OCI-LY7 (cell line): ENCODE data around the gene NRDC. TPM values are rescaled to one million over a fixed set of nuclear protein-coding genes. Genes with fewer than 3 reads are reported as not detected.

Experiments
- BruUV-seq: library from RNA; stranded (reverse); fragments of 400-500 nt; replicated peaks from 2 replicates; lab custom pipeline; 2021; lab: Mats Ljungman, UMichigan
- CTCF ChIA-PET: fragments of 300-600 bp; sonication (Branson Sonifier 250); formaldehyde crosslinking; loops from one replicate; lab custom pipeline; 2022; ENCODE audit warnings: antibody characterized with exemption; ENCODE audit not compliant: unreplicated experiment; lab: Charles Lee
- POLR2A ChIA-PET: fragments of 300-600 bp; sonication (Branson Sonifier 250); formaldehyde crosslinking; loops from one replicate; lab custom pipeline; 2022; ENCODE audit warnings: antibody characterized with exemption; lab: Charles Lee
- DNase-seq: peaks from one replicate; pipeline ENCODE4 v3.0.0-alpha.2; 2015; ENCODE audit warnings: low spot score
- H2AFZ ChIP-seq: fragments of 200-600 bp; sonication (generic), shearing (Covaris generic); 2 replicates; pipeline ENCODE4 v1.6.1; 2014; ENCODE audit warnings: mild to moderate bottlenecking, antibody characterized with exemption, low read length, moderate library complexity
- H3K27ac ChIP-seq: fragments of 200-600 bp; sonication (generic); 2 replicates; pipeline ENCODE4 v1.5.1; 2014; ENCODE audit warnings: mixed run types, low read depth, mild to moderate bottlenecking, moderate library complexity, low read length, inconsistent platforms; ENCODE audit not compliant: poor library complexity, severe bottlenecking
- H3K36me3 ChIP-seq: fragments of 200-600 bp; sonication (generic); 2 replicates; pipeline ENCODE4 v1.6.1; 2014; ENCODE audit warnings: mild to moderate bottlenecking, antibody characterized with exemption, low read length, moderate library complexity, mixed read lengths; ENCODE audit not compliant: insufficient read depth
- H3K4me1 ChIP-seq: fragments of 200-600 bp; sonication (generic); 2 replicates; pipeline ENCODE4 v1.5.1; 2014; ENCODE audit warnings: mild to moderate bottlenecking, low read length; ENCODE audit not compliant: insufficient read depth, poor library complexity, severe bottlenecking
- H3K4me2 ChIP-seq: fragments of 200-600 bp; sonication (generic); 2 replicates; pipeline ENCODE4 v1.6.1; 2014; ENCODE audit warnings: mild to moderate bottlenecking, low read length
- H3K4me3 ChIP-seq: fragments of 200-600 bp; sonication (generic); 2 replicates; pipeline ENCODE4 v1.5.1; 2014; ENCODE audit warnings: mild to moderate bottlenecking, low read depth, low read length; ENCODE audit not compliant: poor library complexity, severe bottlenecking
- H3K79me2 ChIP-seq: fragments of 200-600 bp; sonication (generic); 2 replicates; pipeline ENCODE4 v1.6.1; 2016; ENCODE audit warnings: low read depth, mild to moderate bottlenecking, low read length, moderate library complexity, mixed read lengths; ENCODE audit not compliant: insufficient read depth
- H3K9me2 ChIP-seq: fragments of 200-600 bp; sonication (generic); 2 replicates; pipeline ENCODE4 v1.6.1; 2016; ENCODE audit warnings: mild to moderate bottlenecking, low read length, mixed read lengths; ENCODE audit not compliant: insufficient read depth
- H3K9me3 ChIP-seq: fragments of 200-600 bp; sonication (generic); 2 replicates; pipeline ENCODE4 v1.6.1; 2014; ENCODE audit warnings: mild to moderate bottlenecking, mixed run types, low read length, mixed read lengths
- H4K20me1 ChIP-seq: fragments of 200-600 bp; sonication (generic); 2 replicates; pipeline ENCODE4 v1.6.1; 2014; ENCODE audit warnings: mild to moderate bottlenecking, antibody characterized with exemption, low read length, moderate library complexity, mixed read lengths; ENCODE audit not compliant: insufficient read depth
- EZH2phosphoT487 ChIP-seq: fragments of 200-600 bp; sonication (generic); IDR thresholded peaks from 2 replicates; pipeline ENCODE4 v1.6.1; 2018; ENCODE audit warnings: low read depth, borderline replicate concordance, mild to moderate bottlenecking, mixed run types, antibody characterized with exemption, low read length, moderate library complexity, mixed read lengths
- intact Hi-C: fragments of 100-400 bp; cut with micrococcal nuclease; formaldehyde crosslinking; loops from one replicate; pipeline ENCODE4 v1.10.0; 2022; ENCODE audit not compliant: unreplicated experiment
- total RNA-seq, 2 experiments: library from RNA; depleted of rRNA in 1 of 2; stranded (reverse); fragments of >200 nt in 1 of 2; shearing (Covaris generic) in 1 of 2; gene quantifications; 2 replicates each; pipeline ENCODE4 v1.2.3, GENCODE V29; 2014 to 2022
- TF ChIP-seq, protein P1 (sequence below): fragments of 200-600 bp; sonication (generic); conservative IDR thresholded peaks from 2 replicates; pipeline ENCODE4 v1.5.1; 2014; ENCODE audit warnings: mild to moderate bottlenecking, antibody characterized with exemption, low read length, moderate library complexity, mixed read lengths

NRDC gene
- total RNA-seq, 2 experiments from 2014 or later = 48.0 to 162 TPM

- Histone ChIP-seq H4K20me1 (peaks cover 23% of the 10 kb centered on the region; the same call in 1 of the 2 replicates), H2AFZ (no peak overlapping the region), H3K36me3 (peaks cover 27% of the 10 kb centered on the region), H3K79me2 (peaks cover 96% of the 10 kb centered on the region), H3K4me3 (no peak overlapping the region), H3K9me3 (no peaks in the 10 kb centered on the region), H3K4me2 (no peak overlapping the region), H3K4me1 (peaks cover 34% of the 10 kb centered on the region), H3K9me2 (no peaks in the 10 kb centered on the region), H3K27ac (no peak overlapping the region)
- intact Hi-C loops = loop anchor here (10.0 kb wide), 1 partner anchor 906 kb away; the partner anchor contains the start of gene FAF1
- DNase-seq = no peak
- BruUV-seq = no TSS peak
- POLR2A ChIA-PET = interaction anchor here (0.7 to 1.4 kb wide), 2 partner anchors 28 to 97 kb away, joined by 3 to 6 read pairs; no protein-coding TSS in a partner anchor
- TF ChIP-seq EZH2phosphoT487 = no peak
- TF ChIP-seq, protein P1, sequence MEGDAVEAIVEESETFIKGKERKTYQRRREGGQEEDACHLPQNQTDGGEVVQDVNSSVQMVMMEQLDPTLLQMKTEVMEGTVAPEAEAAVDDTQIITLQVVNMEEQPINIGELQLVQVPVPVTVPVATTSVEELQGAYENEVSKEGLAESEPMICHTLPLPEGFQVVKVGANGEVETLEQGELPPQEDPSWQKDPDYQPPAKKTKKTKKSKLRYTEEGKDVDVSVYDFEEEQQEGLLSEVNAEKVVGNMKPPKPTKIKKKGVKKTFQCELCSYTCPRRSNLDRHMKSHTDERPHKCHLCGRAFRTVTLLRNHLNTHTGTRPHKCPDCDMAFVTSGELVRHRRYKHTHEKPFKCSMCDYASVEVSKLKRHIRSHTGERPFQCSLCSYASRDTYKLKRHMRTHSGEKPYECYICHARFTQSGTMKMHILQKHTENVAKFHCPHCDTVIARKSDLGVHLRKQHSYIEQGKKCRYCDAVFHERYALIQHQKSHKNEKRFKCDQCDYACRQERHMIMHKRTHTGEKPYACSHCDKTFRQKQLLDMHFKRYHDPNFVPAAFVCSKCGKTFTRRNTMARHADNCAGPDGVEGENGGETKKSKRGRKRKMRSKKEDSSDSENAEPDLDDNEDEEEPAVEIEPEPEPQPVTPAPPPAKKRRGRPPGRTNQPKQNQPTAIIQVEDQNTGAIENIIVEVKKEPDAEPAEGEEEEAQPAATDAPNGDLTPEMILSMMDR = no peak
- CTCF ChIA-PET = no interaction called here
These were observed 7.8 kb downstream of the NRDC start for GRCh38 chr1:51870603-51871350.

DNA sequence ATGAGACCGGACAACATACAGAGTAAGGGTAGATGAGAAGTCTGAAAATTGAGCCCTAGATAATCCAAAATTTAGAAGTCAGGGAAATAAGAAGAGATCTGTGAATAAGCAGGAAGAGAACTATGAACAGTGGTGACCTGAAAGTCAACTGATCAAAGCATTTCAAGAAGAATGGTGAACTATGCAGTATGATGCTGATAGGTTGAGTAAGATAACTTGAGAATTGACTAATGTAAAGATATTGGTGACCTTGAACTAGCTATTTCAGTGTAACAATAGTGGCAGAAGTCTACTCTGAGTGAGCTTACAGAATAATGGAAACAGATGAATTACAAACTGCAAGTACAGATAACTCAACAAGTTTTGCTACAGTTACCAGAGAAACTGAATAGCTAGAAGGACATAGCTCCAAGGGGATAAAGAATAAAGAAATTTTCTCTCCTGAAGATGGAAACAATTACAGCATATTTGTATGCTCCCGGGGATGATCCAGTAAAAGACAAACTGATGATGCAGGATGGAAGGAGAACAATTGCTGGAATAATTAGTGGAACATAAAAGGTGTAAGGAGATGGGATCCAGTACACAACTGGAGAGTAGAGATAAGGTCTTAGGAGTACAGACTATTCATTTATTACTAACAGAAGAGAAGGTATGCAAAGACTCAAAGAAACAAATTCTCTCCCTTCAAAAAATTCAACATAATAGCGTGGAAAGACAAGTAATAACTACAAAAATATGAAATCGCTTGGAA lies 10.9 kb downstream of the NRDC start:
- no TSS peak for BruUV-seq
- no peak for DNase-seq
- Histone ChIP-seq H3K4me3 (no peak overlapping the region), H3K36me3 (peaks cover 23% of the 10 kb centered on the region; the same call in 1 of the 2 replicates), H4K20me1 (peaks cover 17% of the 10 kb centered on the region; the same call in 1 of the 2 replicates), H3K27ac (no peak overlapping the region), H2AFZ (no peak overlapping the region), H3K79me2 (peaks cover 96% of the 10 kb centered on the region), H3K9me3 (no peaks in the 10 kb centered on the region), H3K4me1 (peaks cover 40% of the 10 kb centered on the region), H3K4me2 (no peak overlapping the region), H3K9me2 (no peaks in the 10 kb centered on the region)
- ChIA-PET POLR2A (interaction anchor here (0.6 to 1.7 kb wide), 3 partner anchors 9 to 509 kb away, joined by 3 to 4 read pairs (median 4); no protein-coding TSS in a partner anchor), CTCF (no interaction called here)
- TF ChIP-seq, protein P1 = no peak
- no peak for TF ChIP-seq EZH2phosphoT487
- intact Hi-C loops = no loop called here
